IMR-90 (cell line): ENCODE measurements around the gene MAGOH.

ENCODE experiments used
- BHLHE40 ChIP-seq: fragments of 150-350 bp; IDR thresholded peaks from 2 replicates; pipeline ENCODE4 v1.6.1; 2016; ENCODE audit warnings: mild to moderate bottlenecking, low read depth, low read length
- CEBPB ChIP-seq: IDR thresholded peaks from 2 replicates; pipeline ENCODE4 v1.6.1; 2012; ENCODE audit warnings: low read depth, low read length, improper control_type of control experiment
- FOS ChIP-seq: fragments of 150-350 bp; IDR thresholded peaks from 2 replicates; pipeline ENCODE4 v1.6.1; 2016; ENCODE audit warnings: low read depth, low read length
- MAFK ChIP-seq: IDR thresholded peaks from 2 replicates; pipeline ENCODE4 v1.6.1; 2012; ENCODE audit warnings: low read depth, low read length, improper control_type of control experiment
- MAZ ChIP-seq: IDR thresholded peaks from 2 replicates; pipeline ENCODE4 v1.6.1; 2012; ENCODE audit warnings: low read depth, mild to moderate bottlenecking, low read length, improper control_type of control experiment, moderate library complexity, borderline replicate concordance
- MXI1 ChIP-seq: IDR thresholded peaks from 2 replicates; pipeline ENCODE4 v1.6.1; 2012; ENCODE audit warnings: low read depth, mild to moderate bottlenecking, low read length, moderate library complexity, borderline replicate concordance
- NFE2L2 ChIP-seq: fragments of 150-350 bp; IDR thresholded peaks from 2 replicates; pipeline ENCODE4 v1.6.1; 2016; ENCODE audit warnings: low read depth, mild to moderate bottlenecking, low read length
- POLR2A ChIP-seq: IDR thresholded peaks from 2 replicates; pipeline ENCODE4 v1.6.1; 2012; ENCODE audit warnings: mild to moderate bottlenecking, low read depth, low read length
- RAD21 ChIP-seq: IDR thresholded peaks from 2 replicates; pipeline ENCODE4 v1.6.1; 2012; ENCODE audit warnings: low read length, improper control_type of control experiment
- RCOR1 ChIP-seq: IDR thresholded peaks from 2 replicates; pipeline ENCODE4 v1.6.1; 2012; ENCODE audit warnings: mild to moderate bottlenecking, low read length, improper control_type of control experiment; ENCODE audit not compliant: insufficient replicate concordance
- SMC3 ChIP-seq: fragments of 150-350 bp; IDR thresholded peaks from 2 replicates; pipeline ENCODE4 v1.6.1; 2016; ENCODE audit warnings: low read depth, mild to moderate bottlenecking, antibody characterized with exemption, low read length, moderate library complexity
- TF ChIP-seq, protein P1 (sequence below): conservative IDR thresholded peaks from 2 replicates; pipeline ENCODE4 v1.5.1; 2012; ENCODE audit warnings: mild to moderate bottlenecking, low read depth, low read length, improper control_type of control experiment
- TF ChIP-seq, protein P2 (sequence below): fragments of 150-350 bp; IDR thresholded peaks from 2 replicates; pipeline ENCODE4 v1.6.1; 2017; ENCODE audit warnings: mild to moderate bottlenecking, antibody characterized with exemption, low read length, low read depth
- TF ChIP-seq, protein P3 (sequence below): fragments of 150-350 bp; IDR thresholded peaks from 2 replicates; pipeline ENCODE4 v1.6.1; 2016; ENCODE audit warnings: low read depth, mild to moderate bottlenecking, low read length, moderate library complexity, borderline replicate concordance

DNA sequence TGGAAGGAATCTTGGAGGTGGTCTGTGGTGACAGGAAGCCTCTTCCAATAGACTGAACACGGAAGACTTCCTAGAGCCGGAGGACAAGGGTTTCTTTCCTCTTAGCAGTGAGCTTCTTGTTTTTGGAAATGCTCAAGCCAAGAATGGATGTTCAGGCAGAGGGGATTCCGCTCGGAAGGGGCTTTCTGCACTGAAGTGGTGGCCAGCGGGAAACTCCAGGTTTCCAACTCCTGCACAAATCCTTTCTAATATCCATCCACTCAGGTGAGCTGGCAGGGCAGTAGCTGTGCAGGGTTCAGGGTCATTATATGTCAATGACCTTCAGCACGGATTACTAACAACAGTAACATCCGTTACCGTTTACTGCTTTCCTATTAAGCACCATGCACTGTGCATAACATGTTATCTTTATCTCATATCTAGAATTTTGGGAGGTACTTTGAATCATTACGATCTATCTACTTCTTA is 42.3 kb downstream of the MAGOH start:
- no peak for TF ChIP-seq POLR2A
- TF ChIP-seq, protein P1, sequence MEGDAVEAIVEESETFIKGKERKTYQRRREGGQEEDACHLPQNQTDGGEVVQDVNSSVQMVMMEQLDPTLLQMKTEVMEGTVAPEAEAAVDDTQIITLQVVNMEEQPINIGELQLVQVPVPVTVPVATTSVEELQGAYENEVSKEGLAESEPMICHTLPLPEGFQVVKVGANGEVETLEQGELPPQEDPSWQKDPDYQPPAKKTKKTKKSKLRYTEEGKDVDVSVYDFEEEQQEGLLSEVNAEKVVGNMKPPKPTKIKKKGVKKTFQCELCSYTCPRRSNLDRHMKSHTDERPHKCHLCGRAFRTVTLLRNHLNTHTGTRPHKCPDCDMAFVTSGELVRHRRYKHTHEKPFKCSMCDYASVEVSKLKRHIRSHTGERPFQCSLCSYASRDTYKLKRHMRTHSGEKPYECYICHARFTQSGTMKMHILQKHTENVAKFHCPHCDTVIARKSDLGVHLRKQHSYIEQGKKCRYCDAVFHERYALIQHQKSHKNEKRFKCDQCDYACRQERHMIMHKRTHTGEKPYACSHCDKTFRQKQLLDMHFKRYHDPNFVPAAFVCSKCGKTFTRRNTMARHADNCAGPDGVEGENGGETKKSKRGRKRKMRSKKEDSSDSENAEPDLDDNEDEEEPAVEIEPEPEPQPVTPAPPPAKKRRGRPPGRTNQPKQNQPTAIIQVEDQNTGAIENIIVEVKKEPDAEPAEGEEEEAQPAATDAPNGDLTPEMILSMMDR = no peak
- no peak for TF ChIP-seq SMC3
- no peak for TF ChIP-seq RAD21
- TF ChIP-seq RCOR1 = no peak
- TF ChIP-seq MXI1 = no peak
- TF ChIP-seq, protein P2, sequence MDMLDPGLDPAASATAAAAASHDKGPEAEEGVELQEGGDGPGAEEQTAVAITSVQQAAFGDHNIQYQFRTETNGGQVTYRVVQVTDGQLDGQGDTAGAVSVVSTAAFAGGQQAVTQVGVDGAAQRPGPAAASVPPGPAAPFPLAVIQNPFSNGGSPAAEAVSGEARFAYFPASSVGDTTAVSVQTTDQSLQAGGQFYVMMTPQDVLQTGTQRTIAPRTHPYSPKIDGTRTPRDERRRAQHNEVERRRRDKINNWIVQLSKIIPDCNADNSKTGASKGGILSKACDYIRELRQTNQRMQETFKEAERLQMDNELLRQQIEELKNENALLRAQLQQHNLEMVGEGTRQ = no peak
- no peak for TF ChIP-seq BHLHE40
- no peak for TF ChIP-seq CEBPB
- TF ChIP-seq, protein P3, sequence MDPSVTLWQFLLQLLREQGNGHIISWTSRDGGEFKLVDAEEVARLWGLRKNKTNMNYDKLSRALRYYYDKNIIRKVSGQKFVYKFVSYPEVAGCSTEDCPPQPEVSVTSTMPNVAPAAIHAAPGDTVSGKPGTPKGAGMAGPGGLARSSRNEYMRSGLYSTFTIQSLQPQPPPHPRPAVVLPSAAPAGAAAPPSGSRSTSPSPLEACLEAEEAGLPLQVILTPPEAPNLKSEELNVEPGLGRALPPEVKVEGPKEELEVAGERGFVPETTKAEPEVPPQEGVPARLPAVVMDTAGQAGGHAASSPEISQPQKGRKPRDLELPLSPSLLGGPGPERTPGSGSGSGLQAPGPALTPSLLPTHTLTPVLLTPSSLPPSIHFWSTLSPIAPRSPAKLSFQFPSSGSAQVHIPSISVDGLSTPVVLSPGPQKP = no peak
- TF ChIP-seq MAFK = no peak
- TF ChIP-seq MAZ = no peak
- no peak for TF ChIP-seq NFE2L2
- no peak for TF ChIP-seq FOS
